ENCODE measurements around the gene DNAH3.
"Not testable (repeated sequence)": the region's sequence is repeated elsewhere in the genome, so short reads cannot be mapped to it uniquely, and the experiment has no call there.

The DNAH3 gene

GRCh38 chr16:21075252-21075651 is 75.4 kb downstream of the DNAH3 start:
- no peaks in the 10 kb centered on the region for H3K9me3 ChIP-seq (ENCODE audit: control insufficient read depth in 1 of 2, low read length in 2 of 2)
- no peak overlapping the region for H3K27ac ChIP-seq (ENCODE audit: low read depth, low read length)

GRCh38 chr16:21072976-21073375 is 77.7 kb downstream of the DNAH3 start:
- no peak overlapping the region for H3K27ac ChIP-seq (ENCODE audit: low read depth, low read length)
- H3K36me3 ChIP-seq (ENCODE audit: control insufficient read depth in 1 of 2, insufficient read depth in 2 of 2, low read length in 2 of 2), result no peaks in the 10 kb centered on the region
- H3K4me1 ChIP-seq (ENCODE audit: control insufficient read depth in 1 of 2, insufficient read depth in 2 of 2, low read length in 2 of 2), result peaks cover 5 to 13% of the 10 kb centered on the region in 2 donors
- no peak overlapping the region for H3K9ac ChIP-seq (ENCODE audit: low read depth in 1 of 2, low read length in 2 of 2)
- H3K9me3 ChIP-seq (ENCODE audit: control insufficient read depth in 1 of 2, low read length in 2 of 2), result no peaks in the 10 kb centered on the region
- H3K4me3 ChIP-seq (ENCODE audit: low read depth in 1 of 2, low read length in 2 of 2), result no peak overlapping the region
- no peaks in the 10 kb centered on the region for H3K27me3 ChIP-seq (ENCODE audit: control insufficient read depth in 1 of 2, insufficient read depth in 2 of 2, low read length in 2 of 2)

More at GRCh38 chr16:21075252-21075651, 75.4 kb downstream of the DNAH3 start:
- Histone ChIP-seq H3K4me3 (ENCODE audit: low read depth in 1 of 2, low read length in 2 of 2) (no peak overlapping the region), H3K9ac (ENCODE audit: low read depth in 1 of 2, low read length in 2 of 2) (no peak overlapping the region), H3K4me1 (ENCODE audit: control insufficient read depth in 1 of 2, insufficient read depth in 2 of 2, low read length in 2 of 2) (peaks cover 5 to 13% of the 10 kb centered on the region in 2 donors), H3K27me3 (ENCODE audit: control insufficient read depth in 1 of 2, insufficient read depth in 2 of 2, low read length in 2 of 2) (no peaks in the 10 kb centered on the region), H3K36me3 (ENCODE audit: control insufficient read depth in 1 of 2, insufficient read depth in 2 of 2, low read length in 2 of 2) (no peaks in the 10 kb centered on the region)

GRCh38 chr16:21071741-21072140 is 78.9 kb downstream of the DNAH3 start:
- Histone ChIP-seq H3K36me3 (ENCODE audit: control insufficient read depth in 1 of 2, insufficient read depth in 2 of 2, low read length in 2 of 2) (no peaks in the 10 kb centered on the region), H3K4me3 (ENCODE audit: low read depth in 1 of 2, low read length in 2 of 2) (no peak overlapping the region), H3K27ac (ENCODE audit: low read depth, low read length) (no peak overlapping the region), H3K9me3 (ENCODE audit: control insufficient read depth in 1 of 2, low read length in 2 of 2) (no peaks in the 10 kb centered on the region), H3K9ac (ENCODE audit: low read depth in 1 of 2, low read length in 2 of 2) (no peak overlapping the region), H3K27me3 (ENCODE audit: control insufficient read depth in 1 of 2, insufficient read depth in 2 of 2, low read length in 2 of 2) (no peaks in the 10 kb centered on the region), H3K4me1 (ENCODE audit: control insufficient read depth in 1 of 2, insufficient read depth in 2 of 2, low read length in 2 of 2) (peaks cover 3 to 11% of the 10 kb centered on the region in 2 donors)

GRCh38 chr16:21070564-21070963 is 80.1 kb downstream of the DNAH3 start:
- Histone ChIP-seq H3K27ac (ENCODE audit: low read depth, low read length) (no peak overlapping the region), H3K4me1 (ENCODE audit: control insufficient read depth in 1 of 2, insufficient read depth in 2 of 2, low read length in 2 of 2) (no peaks in the 10 kb centered on the region), H3K27me3 (ENCODE audit: control insufficient read depth in 1 of 2, insufficient read depth in 2 of 2, low read length in 2 of 2) (no peaks in the 10 kb centered on the region), H3K36me3 (ENCODE audit: control insufficient read depth in 1 of 2, insufficient read depth in 2 of 2, low read length in 2 of 2) (no peaks in the 10 kb centered on the region), H3K9ac (ENCODE audit: low read depth in 1 of 2, low read length in 2 of 2) (no peak overlapping the region), H3K4me3 (ENCODE audit: low read depth in 1 of 2, low read length in 2 of 2) (no peak overlapping the region), H3K9me3 (ENCODE audit: control insufficient read depth in 1 of 2, low read length in 2 of 2) (no peaks in the 10 kb centered on the region)

- no peak overlapping the region for H3K4me3 ChIP-seq (ENCODE audit: low read depth in 1 of 2, low read length in 2 of 2)
These were observed 80.7 kb downstream of the DNAH3 start for GRCh38 chr16:21069986-21070385.

GRCh38 chr16:21064203-21064602 is 86.4 kb downstream of the DNAH3 start:
- no peaks in the 10 kb centered on the region for H3K4me1 ChIP-seq (ENCODE audit: control insufficient read depth in 1 of 2, insufficient read depth in 2 of 2, low read length in 2 of 2)
- no peak overlapping the region for H3K9ac ChIP-seq (ENCODE audit: low read depth in 1 of 2, low read length in 2 of 2)
- H3K27me3 ChIP-seq (ENCODE audit: control insufficient read depth in 1 of 2, insufficient read depth in 2 of 2, low read length in 2 of 2), result no peaks in the 10 kb centered on the region
- H3K27ac ChIP-seq (ENCODE audit: low read depth, low read length), result no peak overlapping the region
- H3K36me3 ChIP-seq (ENCODE audit: control insufficient read depth in 1 of 2, insufficient read depth in 2 of 2, low read length in 2 of 2), result no peaks in the 10 kb centered on the region
- no peaks in the 10 kb centered on the region for H3K9me3 ChIP-seq (ENCODE audit: control insufficient read depth in 1 of 2, low read length in 2 of 2)
- no peak overlapping the region for H3K4me3 ChIP-seq (ENCODE audit: low read depth in 1 of 2, low read length in 2 of 2)

More at GRCh38 chr16:21069986-21070385, 80.7 kb downstream of the DNAH3 start:
- Histone ChIP-seq H3K4me1 (ENCODE audit: control insufficient read depth in 1 of 2, insufficient read depth in 2 of 2, low read length in 2 of 2) (no peaks in the 10 kb centered on the region), H3K9ac (ENCODE audit: low read depth in 1 of 2, low read length in 2 of 2) (no peak overlapping the region), H3K27ac (ENCODE audit: low read depth, low read length) (no peak overlapping the region), H3K27me3 (ENCODE audit: control insufficient read depth in 1 of 2, insufficient read depth in 2 of 2, low read length in 2 of 2) (no peaks in the 10 kb centered on the region), H3K9me3 (ENCODE audit: control insufficient read depth in 1 of 2, low read length in 2 of 2) (no peaks in the 10 kb centered on the region), H3K36me3 (ENCODE audit: control insufficient read depth in 1 of 2, insufficient read depth in 2 of 2, low read length in 2 of 2) (no peaks in the 10 kb centered on the region)

- not testable (repeated sequence) for H3K27ac ChIP-seq (ENCODE audit: low read depth, low read length); H3K27me3 ChIP-seq (ENCODE audit: control insufficient read depth in 1 of 2, insufficient read depth in 2 of 2, low read length in 2 of 2); H3K9me3 ChIP-seq (ENCODE audit: control insufficient read depth in 1 of 2, low read length in 2 of 2); H3K4me3 ChIP-seq (ENCODE audit: low read depth in 1 of 2, low read length in 2 of 2); H3K4me1 ChIP-seq (ENCODE audit: control insufficient read depth in 1 of 2, insufficient read depth in 2 of 2, low read length in 2 of 2); H3K9ac ChIP-seq (ENCODE audit: low read depth in 1 of 2, low read length in 2 of 2); H3K36me3 ChIP-seq (ENCODE audit: control insufficient read depth in 1 of 2, insufficient read depth in 2 of 2, low read length in 2 of 2)
These were observed 87.3 kb downstream of the DNAH3 start for GRCh38 chr16:21063314-21063713.

GRCh38 chr16:21060027-21060510 is 90.6 kb downstream of the DNAH3 start:
- no peaks in the 10 kb centered on the region for H3K36me3 ChIP-seq (ENCODE audit: control insufficient read depth in 1 of 2, insufficient read depth in 2 of 2, low read length in 2 of 2)
- no peak overlapping the region for H3K4me3 ChIP-seq (ENCODE audit: low read depth in 1 of 2, low read length in 2 of 2)
- H3K9me3 ChIP-seq (ENCODE audit: control insufficient read depth in 1 of 2, low read length in 2 of 2), result no peaks in the 10 kb centered on the region
- H3K27ac ChIP-seq (ENCODE audit: low read depth, low read length), result no peak overlapping the region
- H3K9ac ChIP-seq (ENCODE audit: low read depth in 1 of 2, low read length in 2 of 2), result no peak overlapping the region
- H3K4me1 ChIP-seq (ENCODE audit: control insufficient read depth in 1 of 2, insufficient read depth in 2 of 2, low read length in 2 of 2), result no peaks in the 10 kb centered on the region
- H3K27me3 ChIP-seq (ENCODE audit: control insufficient read depth in 1 of 2, insufficient read depth in 2 of 2, low read length in 2 of 2), result no peaks in the 10 kb centered on the region

- Histone ChIP-seq H3K9ac (ENCODE audit: low read depth in 1 of 2, low read length in 2 of 2) (no peak overlapping the region), H3K27ac (ENCODE audit: low read depth, low read length) (no peak overlapping the region), H3K9me3 (ENCODE audit: control insufficient read depth in 1 of 2, low read length in 2 of 2) (no peaks in the 10 kb centered on the region), H3K27me3 (ENCODE audit: control insufficient read depth in 1 of 2, insufficient read depth in 2 of 2, low read length in 2 of 2) (peaks cover 0 to 12% of the 10 kb centered on the region in 2 donors), H3K36me3 (ENCODE audit: control insufficient read depth in 1 of 2, insufficient read depth in 2 of 2, low read length in 2 of 2) (no peaks in the 10 kb centered on the region), H3K4me3 (ENCODE audit: low read depth in 1 of 2, low read length in 2 of 2) (no peak overlapping the region), H3K4me1 (ENCODE audit: control insufficient read depth in 1 of 2, insufficient read depth in 2 of 2, low read length in 2 of 2) (no peaks in the 10 kb centered on the region)
These were observed 92.8 kb downstream of the DNAH3 start for GRCh38 chr16:21057875-21058274.

- no peaks in the 10 kb centered on the region for H3K4me1 ChIP-seq (ENCODE audit: control insufficient read depth in 1 of 2, insufficient read depth in 2 of 2, low read length in 2 of 2)
These were observed 94.2 kb downstream of the DNAH3 start for GRCh38 chr16:21056396-21056795.

GRCh38 chr16:21055738-21056137 is 94.9 kb downstream of the DNAH3 start:
- H3K4me3 ChIP-seq (ENCODE audit: low read depth in 1 of 2, low read length in 2 of 2); H3K9ac ChIP-seq (ENCODE audit: low read depth in 1 of 2, low read length in 2 of 2); H3K9me3 ChIP-seq (ENCODE audit: control insufficient read depth in 1 of 2, low read length in 2 of 2); H3K4me1 ChIP-seq (ENCODE audit: control insufficient read depth in 1 of 2, insufficient read depth in 2 of 2, low read length in 2 of 2); H3K36me3 ChIP-seq (ENCODE audit: control insufficient read depth in 1 of 2, insufficient read depth in 2 of 2, low read length in 2 of 2); H3K27ac ChIP-seq (ENCODE audit: low read depth, low read length): not testable (repeated sequence)
- H3K27me3 ChIP-seq (ENCODE audit: control insufficient read depth in 1 of 2, insufficient read depth in 2 of 2, low read length in 2 of 2), result peaks cover 0 to 12% of the 10 kb centered on the region in 2 donors

More at GRCh38 chr16:21056396-21056795, 94.2 kb downstream of the DNAH3 start:
- Histone ChIP-seq H3K9me3 (ENCODE audit: control insufficient read depth in 1 of 2, low read length in 2 of 2) (no peaks in the 10 kb centered on the region), H3K4me3 (ENCODE audit: low read depth in 1 of 2, low read length in 2 of 2) (no peak overlapping the region), H3K36me3 (ENCODE audit: control insufficient read depth in 1 of 2, insufficient read depth in 2 of 2, low read length in 2 of 2) (no peaks in the 10 kb centered on the region), H3K9ac (ENCODE audit: low read depth in 1 of 2, low read length in 2 of 2) (no peak overlapping the region), H3K27me3 (ENCODE audit: control insufficient read depth in 1 of 2, insufficient read depth in 2 of 2, low read length in 2 of 2) (peaks cover 0 to 12% of the 10 kb centered on the region in 2 donors), H3K27ac (ENCODE audit: low read depth, low read length) (no peak overlapping the region)
